Brain microvascular endothelial cell (primary cell): Measurements from ENCODE around the gene TAF10.

Experiments
- DNase-seq: peaks from one replicate; pipeline ENCODE4 v3.0.0-alpha.2; 2020
- H3K27ac ChIP-seq: fragments of 250-450 bp; sonication (Bioruptor Pico); 2 replicates; pipeline ENCODE4 v1.5.1; 2020; ENCODE audit warnings: mild to moderate bottlenecking, moderate library complexity
- H3K27me3 ChIP-seq: fragments of 250-450 bp; sonication (Bioruptor Pico); replicated peaks from 2 replicates; pipeline ENCODE4 v1.5.1; 2020; ENCODE audit warnings: mild to moderate bottlenecking
- H3K36me3 ChIP-seq: fragments of 250-450 bp; sonication (Bioruptor Pico); replicated peaks from 2 replicates; pipeline ENCODE4 v1.5.1; 2020; ENCODE audit warnings: mild to moderate bottlenecking
- H3K4me3 ChIP-seq: 2 replicates; pipeline ENCODE4 v1.5.1; 2011; ENCODE audit warnings: low read depth, mild to moderate bottlenecking, control low read depth, low read length, moderate library complexity
- in situ Hi-C: cut with HindIII; loops from 2 replicates; pipeline ENCODE4 v1.10.0; 2017; ENCODE audit warnings: low sequenced_read_pairs, low pct_ligation_motif_present
- TF ChIP-seq, protein P1 (sequence below): IDR thresholded peaks from 2 replicates; pipeline ENCODE4 v1.5.1; 2011; ENCODE audit warnings: low read depth, mild to moderate bottlenecking, moderate library complexity, low read length, control low read depth, inconsistent platforms; ENCODE audit errors: missing control alignments

TAF10 gene

GRCh38 chr11:6611092-6611962, 689 bp downstream of the TAF10 start:
- TF ChIP-seq, protein P1, sequence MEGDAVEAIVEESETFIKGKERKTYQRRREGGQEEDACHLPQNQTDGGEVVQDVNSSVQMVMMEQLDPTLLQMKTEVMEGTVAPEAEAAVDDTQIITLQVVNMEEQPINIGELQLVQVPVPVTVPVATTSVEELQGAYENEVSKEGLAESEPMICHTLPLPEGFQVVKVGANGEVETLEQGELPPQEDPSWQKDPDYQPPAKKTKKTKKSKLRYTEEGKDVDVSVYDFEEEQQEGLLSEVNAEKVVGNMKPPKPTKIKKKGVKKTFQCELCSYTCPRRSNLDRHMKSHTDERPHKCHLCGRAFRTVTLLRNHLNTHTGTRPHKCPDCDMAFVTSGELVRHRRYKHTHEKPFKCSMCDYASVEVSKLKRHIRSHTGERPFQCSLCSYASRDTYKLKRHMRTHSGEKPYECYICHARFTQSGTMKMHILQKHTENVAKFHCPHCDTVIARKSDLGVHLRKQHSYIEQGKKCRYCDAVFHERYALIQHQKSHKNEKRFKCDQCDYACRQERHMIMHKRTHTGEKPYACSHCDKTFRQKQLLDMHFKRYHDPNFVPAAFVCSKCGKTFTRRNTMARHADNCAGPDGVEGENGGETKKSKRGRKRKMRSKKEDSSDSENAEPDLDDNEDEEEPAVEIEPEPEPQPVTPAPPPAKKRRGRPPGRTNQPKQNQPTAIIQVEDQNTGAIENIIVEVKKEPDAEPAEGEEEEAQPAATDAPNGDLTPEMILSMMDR = no peak

DNA sequence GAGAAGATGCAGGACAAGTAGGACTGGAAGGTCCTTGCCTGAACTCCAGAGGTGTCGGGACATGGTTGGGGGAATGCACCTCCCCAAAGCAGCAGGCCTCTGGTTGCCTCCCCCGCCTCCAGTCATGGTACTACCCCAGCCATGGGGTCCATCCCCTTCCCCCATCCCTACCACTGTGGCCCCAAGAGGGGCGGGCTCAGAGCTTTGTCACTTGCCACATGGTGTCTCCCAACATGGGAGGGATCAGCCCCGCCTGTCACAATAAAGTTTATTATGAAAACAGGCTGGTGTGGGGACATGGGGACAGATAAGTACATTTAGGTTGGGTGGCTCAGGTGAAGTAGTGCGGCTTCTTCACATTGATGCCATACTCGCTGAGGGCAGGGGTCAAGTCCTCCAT, 1.4 kb downstream of the TAF10 start:
- peaks cover 53% of the 10 kb centered on the region for H3K36me3 ChIP-seq
- DNase-seq = no peak
- peak overlapping the region; percentile 74 for H3K4me3 ChIP-seq
- TF ChIP-seq, protein P1 = no peak
- in situ Hi-C loops = no loop called here
- no peaks in the 10 kb centered on the region for H3K27me3 ChIP-seq
- no peak overlapping the region for H3K27ac ChIP-seq

More at GRCh38 chr11:6611092-6611962, 689 bp downstream of the TAF10 start:
- Histone ChIP-seq H3K27me3 (no peaks in the 10 kb centered on the region), H3K27ac (peak overlapping the region; percentile 96), H3K4me3 (peak overlapping the region; percentile 74), H3K36me3 (peaks cover 57% of the 10 kb centered on the region)
- in situ Hi-C loops = no loop called here
- no peak for DNase-seq

GRCh38 chr11:6609502-6610015, 2.5 kb downstream of the TAF10 start:
- in situ Hi-C loops = no loop called here
- no peak for DNase-seq
- H3K4me3 ChIP-seq = no peak overlapping the region
- H3K27me3 ChIP-seq = no peaks in the 10 kb centered on the region
- no peak overlapping the region for H3K27ac ChIP-seq
- H3K36me3 ChIP-seq = peaks cover 44% of the 10 kb centered on the region
- TF ChIP-seq, protein P1 = no peak

DNA sequence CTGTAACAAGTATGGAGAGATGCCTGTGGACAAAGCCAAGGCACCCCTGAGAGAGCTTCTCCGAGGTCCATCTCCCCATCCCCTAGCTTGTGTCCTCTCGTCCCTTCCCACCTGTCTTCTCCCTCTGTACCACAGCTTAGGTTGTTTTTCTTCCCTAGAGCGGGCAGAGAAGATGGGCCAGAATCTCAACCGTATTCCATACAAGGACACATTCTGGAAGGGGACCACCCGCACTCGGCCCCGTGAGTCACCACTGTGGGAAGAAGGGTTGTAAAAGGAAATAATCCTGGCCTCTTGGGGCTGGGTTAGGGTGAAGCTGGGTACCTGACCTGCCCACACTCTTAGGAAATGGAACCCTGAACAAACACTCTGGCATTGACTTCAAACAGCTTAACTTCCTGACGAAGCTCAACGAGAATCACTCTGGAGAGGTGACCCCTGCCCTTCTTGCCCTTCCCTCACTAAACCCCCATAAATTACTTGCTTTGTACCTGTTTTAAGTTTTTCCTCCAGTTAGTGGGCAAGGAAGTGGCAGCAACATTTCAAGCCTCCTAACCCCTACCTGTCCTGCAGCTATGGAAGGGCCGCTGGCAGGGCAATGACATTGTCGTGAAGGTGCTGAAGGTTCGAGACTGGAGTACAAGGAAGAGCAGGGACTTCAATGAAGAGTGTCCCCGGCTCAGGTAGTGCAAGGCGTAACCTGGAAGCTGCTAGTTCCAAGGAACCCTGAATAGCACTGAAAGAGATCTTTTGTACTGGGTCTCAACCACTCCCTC, 3.1 kb downstream of the TAF10 start:
- TF ChIP-seq, protein P1 = no peak
- Histone ChIP-seq H3K36me3 (peaks cover 41% of the 10 kb centered on the region), H3K4me3 (no peak overlapping the region), H3K27me3 (no peaks in the 10 kb centered on the region), H3K27ac (peak overlapping the region; percentile 40)
- DNase-seq = no peak
- in situ Hi-C loops = no loop called here

DNA sequence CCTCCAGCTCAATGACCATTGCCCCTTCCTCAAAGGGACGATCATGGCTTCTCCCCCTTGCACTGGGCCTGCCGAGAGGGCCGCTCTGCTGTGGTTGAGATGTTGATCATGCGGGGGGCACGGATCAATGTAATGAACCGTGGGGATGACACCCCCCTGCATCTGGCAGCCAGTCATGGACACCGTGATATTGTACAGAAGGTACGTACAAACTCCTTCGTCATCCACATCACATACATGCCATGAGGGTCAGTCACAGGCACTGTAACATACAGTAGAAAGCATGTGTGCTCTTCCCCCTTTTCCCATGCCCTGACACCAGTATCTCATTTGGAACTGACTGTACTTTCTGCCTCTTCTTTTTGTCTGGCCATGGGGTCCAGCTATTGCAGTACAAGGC, 4.0 kb downstream of the TAF10 start:
- peak overlapping the region; percentile 74 for H3K27ac ChIP-seq
- DNase-seq = no peak
- TF ChIP-seq, protein P1 = no peak

More for the DNA sequence above, 4.0 kb downstream of the TAF10 start:
- in situ Hi-C loops = no loop called here
- peaks cover 40% of the 10 kb centered on the region for H3K36me3 ChIP-seq
- no peaks in the 10 kb centered on the region for H3K27me3 ChIP-seq
- H3K4me3 ChIP-seq = no peak overlapping the region
